ENCODE measurements around the gene TTLL3. TPM values are rescaled to one million over a fixed set of nuclear protein-coding genes. Genes with fewer than 3 reads are reported as not detected.

TTLL3 gene
- total and polyA plus RNA-seq, 2 of the 13 experiments (the other 11 are each of a cell fraction or from before 2014, with no cell fraction given): 9.5 to 51.2 TPM

DNA sequence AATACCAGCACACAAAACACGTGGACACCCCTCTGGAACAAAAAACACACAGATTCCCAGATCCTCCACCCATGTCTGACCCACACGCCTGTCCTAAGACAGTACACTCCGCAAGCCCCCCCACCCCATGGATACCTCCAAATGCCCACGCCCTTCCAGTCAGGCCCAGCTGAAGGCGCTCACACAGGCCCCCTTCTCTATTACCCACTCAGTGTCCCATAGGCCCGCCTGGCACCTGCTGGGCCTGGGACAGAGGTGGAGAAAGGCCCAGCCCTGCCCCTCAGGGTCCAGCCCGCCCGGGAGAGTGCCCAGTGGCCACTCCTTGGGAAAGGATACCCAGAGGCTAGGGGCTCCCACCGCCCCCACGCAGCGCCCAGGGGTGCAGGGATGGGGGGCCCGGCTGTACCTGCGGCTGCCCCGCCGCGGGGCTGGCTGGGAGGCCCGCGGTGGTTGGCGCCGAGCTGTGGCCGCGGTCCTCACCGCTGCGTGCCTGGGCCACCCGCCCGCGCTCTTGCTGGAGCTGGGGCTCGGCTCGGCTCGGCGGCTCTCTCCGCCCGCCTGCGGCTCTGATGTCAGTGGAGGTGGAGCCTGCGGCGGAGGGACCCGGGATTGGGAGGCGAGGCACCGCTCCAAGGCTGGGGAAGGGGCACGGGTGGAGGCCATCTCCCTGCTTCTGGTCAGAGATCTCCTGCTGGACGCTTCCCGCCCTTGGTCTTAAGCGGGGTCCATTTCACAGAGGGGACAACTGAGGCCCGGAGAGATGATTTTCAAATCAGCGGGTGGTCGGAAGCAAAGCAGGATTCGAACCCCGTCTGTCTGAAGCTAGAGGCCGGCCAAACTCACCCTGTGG, 40.4 kb upstream of the TTLL3 start, which contains the start of gene CAMK1 (continued):
- TF ChIP-seq GATA4 (IDR thresholded peaks at IDR 0.05; ENCODE audit: borderline replicate concordance, low read depth): no peak
- TF ChIP-seq RAD51 (IDR thresholded peaks at IDR 0.05; ENCODE audit: borderline replicate concordance): no peak
- no peak for TF ChIP-seq ZNF660 (CRISPR knock-in tag; IDR thresholded peaks at IDR 0.05; ENCODE audit: borderline replicate concordance, low read depth)
- TF ChIP-seq ISL2 (CRISPR knock-in tag; IDR thresholded peaks at IDR 0.05): no peak; the same call in 1 of the 2 replicates
- TF ChIP-seq HNF4A (CRISPR knock-in tag; IDR thresholded peaks at IDR 0.05): no peak
- TF ChIP-seq ZNF329 (CRISPR knock-in tag; IDR thresholded peaks at IDR 0.05; ENCODE audit: low read depth): no peak
- peak; percentile 22; the same call in 1 of the 2 replicates for TF ChIP-seq ZBTB7B (CRISPR knock-in tag; IDR thresholded peaks at IDR 0.05)
- TF ChIP-seq YEATS4 (CRISPR knock-in tag; IDR thresholded peaks at IDR 0.05; ENCODE audit: borderline replicate concordance): no peak; the same call in none of the 2 replicates
- no peak for TF ChIP-seq SUZ12 (IDR thresholded peaks at IDR 0.05; ENCODE audit: low read depth, low read length)
- peak; percentile 83 for TF ChIP-seq ZFX (CRISPR knock-in tag; IDR thresholded peaks at IDR 0.05; ENCODE audit: low read depth)
- TF ChIP-seq SKIL (CRISPR knock-in tag; IDR thresholded peaks at IDR 0.05; ENCODE audit: borderline replicate concordance): no peak
- no peak for TF ChIP-seq RXRA (CRISPR knock-in tag; IDR thresholded peaks at IDR 0.05)
- no peak for TF ChIP-seq MATR3 (CRISPR knock-in tag; IDR thresholded peaks at IDR 0.05)
- TF ChIP-seq ZNF773 (CRISPR knock-in tag; IDR thresholded peaks at IDR 0.05; ENCODE audit: borderline replicate concordance): no peak
- TF ChIP-seq ZFP82 (CRISPR knock-in tag; IDR thresholded peaks at IDR 0.05; ENCODE audit: borderline replicate concordance): no peak
- TF ChIP-seq TEAD2 (CRISPR knock-in tag; IDR thresholded peaks at IDR 0.05): no peak
- no peak for TF ChIP-seq BCL6 (CRISPR knock-in tag; IDR thresholded peaks at IDR 0.05)
- no peak for TF ChIP-seq ZFP90 (CRISPR knock-in tag; IDR thresholded peaks at IDR 0.05; ENCODE audit: borderline replicate concordance)
- no peak for TF ChIP-seq KLF15 (CRISPR knock-in tag; IDR thresholded peaks at IDR 0.05; ENCODE audit: borderline replicate concordance)
- TF ChIP-seq SYNCRIP (IDR thresholded peaks at IDR 0.05; ENCODE audit: insufficient read depth, low read depth, low read length): no peak
- TF ChIP-seq ZKSCAN8 (CRISPR knock-in tag; IDR thresholded peaks at IDR 0.05; ENCODE audit: borderline replicate concordance): no peak
- TF ChIP-seq, protein P1, sequence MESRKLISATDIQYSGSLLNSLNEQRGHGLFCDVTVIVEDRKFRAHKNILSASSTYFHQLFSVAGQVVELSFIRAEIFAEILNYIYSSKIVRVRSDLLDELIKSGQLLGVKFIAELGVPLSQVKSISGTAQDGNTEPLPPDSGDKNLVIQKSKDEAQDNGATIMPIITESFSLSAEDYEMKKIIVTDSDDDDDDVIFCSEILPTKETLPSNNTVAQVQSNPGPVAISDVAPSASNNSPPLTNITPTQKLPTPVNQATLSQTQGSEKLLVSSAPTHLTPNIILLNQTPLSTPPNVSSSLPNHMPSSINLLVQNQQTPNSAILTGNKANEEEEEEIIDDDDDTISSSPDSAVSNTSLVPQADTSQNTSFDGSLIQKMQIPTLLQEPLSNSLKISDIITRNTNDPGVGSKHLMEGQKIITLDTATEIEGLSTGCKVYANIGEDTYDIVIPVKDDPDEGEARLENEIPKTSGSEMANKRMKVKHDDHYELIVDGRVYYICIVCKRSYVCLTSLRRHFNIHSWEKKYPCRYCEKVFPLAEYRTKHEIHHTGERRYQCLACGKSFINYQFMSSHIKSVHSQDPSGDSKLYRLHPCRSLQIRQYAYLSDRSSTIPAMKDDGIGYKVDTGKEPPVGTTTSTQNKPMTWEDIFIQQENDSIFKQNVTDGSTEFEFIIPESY (CRISPR knock-in tag; IDR thresholded peaks at IDR 0.05): no peak
- no peak for TF ChIP-seq FOXA1 (IDR thresholded peaks at IDR 0.05)
- no peak for TF ChIP-seq FOXA1 (CRISPR knock-in tag; IDR thresholded peaks at IDR 0.05)
- no peak for TF ChIP-seq ZBTB44 (CRISPR knock-in tag; IDR thresholded peaks at IDR 0.05)

Measured in HepG2 (cell line).